ENCODE measurements around the gene ABLIM2. TPM values are rescaled to one million over a fixed set of nuclear protein-coding genes. Genes with fewer than 3 reads are reported as not detected.
A peak's percentile ranks its signal among the peaks of the same experiment; 100 is the strongest.
"Not testable (repeated sequence)": the region's sequence is repeated elsewhere in the genome, so short reads cannot be mapped to it uniquely, and the experiment has no call there.

The ABLIM2 gene
- total RNA-seq, 1 experiment from 2014 or later: 6.1 TPM

- ATAC-seq; H4K20me1 ChIP-seq (ENCODE audit: insufficient read depth); H3K4me2 ChIP-seq (ENCODE audit: low read length); H3K36me3 ChIP-seq (ENCODE audit: control insufficient read depth in 1 of 2, insufficient read depth in 2 of 2, low read length in 2 of 2); H3K27ac ChIP-seq (ENCODE audit: low read depth, low read length); RAD21 ChIA-PET (ENCODE audit: low non-redundant PET in 1 of 2, low total read pairs in 2 of 2, uncharacterized antibody in 2 of 2, unreplicated experiment in 2 of 2); POLR2A ChIA-PET; BruUV-seq (replicated peaks); H3K27me3 ChIP-seq (ENCODE audit: insufficient read depth, low read length); H3K9me3 ChIP-seq (ENCODE audit: control insufficient read depth in 1 of 2, insufficient read depth in 1 of 2, low read depth in 1 of 2, low read length in 2 of 2); H2AFZ ChIP-seq (ENCODE audit: low read depth, low read length, poor library complexity, severe bottlenecking); H3K4me3 ChIP-seq (replicated peaks in 1 of 2; ENCODE audit: low read depth in 1 of 2, low read length in 2 of 2); H3K79me2 ChIP-seq (ENCODE audit: insufficient read depth, low read length); DNase-seq (ENCODE audit: low read depth, low spot score); CTCF ChIA-PET; intact Hi-C loops (cut with micrococcal nuclease); H3K9me2 ChIP-seq (ENCODE audit: insufficient read depth); H3K9ac ChIP-seq (ENCODE audit: low read length): not testable (repeated sequence)
- peaks cover 2 to 12% of the 10 kb centered on the region in 2 experiments for H3K4me1 ChIP-seq (ENCODE audit: control insufficient read depth in 1 of 2, insufficient read depth in 2 of 2, low read length in 2 of 2)
These were observed 18.9 kb downstream of the ABLIM2 start for GRCh38 chr4:8139726-8140125.

- H3K27ac ChIP-seq (ENCODE audit: low read depth, low read length): no peak overlapping the region
- H3K79me2 ChIP-seq (ENCODE audit: insufficient read depth, low read length): no peaks in the 10 kb centered on the region
- POLR2A ChIA-PET: no interaction called here
- no peak overlapping the region for H2AFZ ChIP-seq (ENCODE audit: low read depth, low read length, poor library complexity, severe bottlenecking)
- no peaks in the 10 kb centered on the region for H3K27me3 ChIP-seq (ENCODE audit: insufficient read depth, low read length)
- no peaks in the 10 kb centered on the region for H4K20me1 ChIP-seq (ENCODE audit: insufficient read depth)
- CTCF ChIA-PET: no interaction called here
- RAD21 ChIA-PET (ENCODE audit: low non-redundant PET in 1 of 2, low total read pairs in 2 of 2, uncharacterized antibody in 2 of 2, unreplicated experiment in 2 of 2): no interaction called here
- ATAC-seq (peak; percentile 22; the same call in 1 of the 2 replicates), DNase-seq (ENCODE audit: low read depth, low spot score) (no peak)
- intact Hi-C loops (cut with micrococcal nuclease): no loop called here
- no peaks in the 10 kb centered on the region for H3K9me2 ChIP-seq (ENCODE audit: insufficient read depth)
- no peak overlapping the region for H3K4me3 ChIP-seq (replicated peaks in 1 of 2; ENCODE audit: low read depth in 1 of 2, low read length in 2 of 2)
- H3K9ac ChIP-seq (ENCODE audit: low read length): no peak overlapping the region
- H3K4me1 ChIP-seq (ENCODE audit: control insufficient read depth in 1 of 2, insufficient read depth in 2 of 2, low read length in 2 of 2): peaks cover 0 to 9% of the 10 kb centered on the region in 2 experiments; a peak in 2 of 4 replicates
- no peaks in the 10 kb centered on the region for H3K36me3 ChIP-seq (ENCODE audit: control insufficient read depth in 1 of 2, insufficient read depth in 2 of 2, low read length in 2 of 2)
- TF ChIP-seq RAD21 (IDR thresholded peaks at IDR 0.05; ENCODE audit: low read depth) (no peak), CEBPB (IDR thresholded peaks at IDR 0.05; ENCODE audit: low read depth) (no peak), SRF (IDR thresholded peaks at IDR 0.05; ENCODE audit: low read depth) (no peak), YY1 (IDR thresholded peaks at IDR 0.05; ENCODE audit: extremely low read depth, insufficient replicate concordance, low read depth, low read length) (no peak), REST (IDR thresholded peaks at IDR 0.05; ENCODE audit: low read depth) (no peak), ELF1 (IDR thresholded peaks at IDR 0.05; ENCODE audit: borderline replicate concordance, low read depth) (no peak), MAX (IDR thresholded peaks at IDR 0.05) (no peak)
- no peak overlapping the region for H3K4me2 ChIP-seq (ENCODE audit: low read length)
- BruUV-seq (replicated peaks): no TSS peak
- H3K9me3 ChIP-seq (ENCODE audit: control insufficient read depth in 1 of 2, insufficient read depth in 1 of 2, low read depth in 1 of 2, low read length in 2 of 2): no peaks in the 10 kb centered on the region
These were observed 21.5 kb downstream of the ABLIM2 start for GRCh38 chr4:8136972-8137710.
